WTC11 (cell line): ENCODE measurements around the gene CD300LG. TPM values are rescaled to one million over a fixed set of nuclear protein-coding genes. Genes with fewer than 3 reads are reported as not detected.

ENCODE experiments used
- ATAC-seq: fragments of 200-7000 bp; cut with Tn5 transposase; 2 replicates; pipeline ENCODE4 v1.10.0; 2021; ENCODE audit warnings: mild to moderate bottlenecking, moderate library complexity
- CTCF ChIA-PET: fragments of 300-600 bp; sonication (Branson Sonifier 250); formaldehyde crosslinking; loops from one replicate; lab custom pipeline; 2021; ENCODE audit warnings: antibody characterized with exemption; lab: Charles Lee
- POLR2A ChIA-PET: fragments of 350-600 bp; sonication (Branson Sonifier 250); formaldehyde crosslinking; loops from one replicate; lab custom pipeline; 2021; ENCODE audit warnings: antibody characterized with exemption; lab: Charles Lee
- DNase-seq: peaks from one replicate; pipeline ENCODE4 v3.0.0; 2021; ENCODE audit warnings: low spot score
- H3K27ac Mint-ChIP-seq: 2 replicates; pipeline ENCODE4 v1.8.0; 2021; ENCODE audit warnings: mixed read lengths
- H3K27me3 Mint-ChIP-seq: 2 replicates; pipeline ENCODE4 v1.8.0; 2021; ENCODE audit warnings: low read depth, mild to moderate bottlenecking, moderate library complexity, mixed read lengths
- H3K36me3 Mint-ChIP-seq: 2 replicates; pipeline ENCODE4 v1.8.0; 2021; ENCODE audit warnings: mixed read lengths
- H3K4me1 Mint-ChIP-seq: 2 replicates; pipeline ENCODE4 v1.8.0; 2022; ENCODE audit warnings: mixed read lengths
- H3K4me3 Mint-ChIP-seq: 2 replicates; pipeline ENCODE4 v1.8.0; 2021; ENCODE audit warnings: mild to moderate bottlenecking, moderate library complexity, mixed read lengths
- H3K9me3 Mint-ChIP-seq: 2 replicates; pipeline ENCODE4 v1.8.0; 2021; ENCODE audit warnings: mixed read lengths
- ATF3 ChIP-seq: sonication (generic); formaldehyde crosslinking; conservative IDR thresholded peaks from 2 replicates; pipeline ENCODE4 v1.8.1; 2022; ENCODE audit warnings: mild to moderate bottlenecking, missing genetic modification reagents
- ATF6 ChIP-seq: sonication (generic); formaldehyde crosslinking; IDR thresholded peaks from 2 replicates; pipeline ENCODE4 v1.8.1; 2023; ENCODE audit warnings: mild to moderate bottlenecking, missing genetic modification reagents
- ELF4 ChIP-seq: sonication (generic); formaldehyde crosslinking; IDR thresholded peaks from 2 replicates; pipeline ENCODE4 v1.8.1; 2022; ENCODE audit warnings: low read depth, mild to moderate bottlenecking, moderate library complexity, missing genetic modification reagents
- EMX1 ChIP-seq: fragments of 250-450 bp; sonication (Bioruptor Pico); IDR thresholded peaks from 2 replicates; pipeline ENCODE4 v1.8.0; 2021; ENCODE audit warnings: mild to moderate bottlenecking
- FOXP1 ChIP-seq: sonication (generic); formaldehyde crosslinking; IDR thresholded peaks from 2 replicates; pipeline ENCODE4 v1.8.0; 2022; ENCODE audit warnings: missing genetic modification reagents, mild to moderate bottlenecking, moderate library complexity, borderline replicate concordance
- GRHL2 ChIP-seq: fragments of 250-450 bp; sonication (Bioruptor Pico); IDR thresholded peaks from 2 replicates; pipeline ENCODE4 v1.8.0; 2022; ENCODE audit warnings: mild to moderate bottlenecking, moderate library complexity; ENCODE audit not compliant: insufficient replicate concordance, severe bottlenecking
- HMGA2 ChIP-seq: fragments of 250-450 bp; sonication (Bioruptor Pico); IDR thresholded peaks from 2 replicates; pipeline ENCODE4 v1.4.0; 2021; ENCODE audit warnings: mild to moderate bottlenecking, moderate library complexity
- IRF1 ChIP-seq: sonication (generic); formaldehyde crosslinking; IDR thresholded peaks from 2 replicates; pipeline ENCODE4 v1.8.0; 2023; ENCODE audit warnings: missing genetic modification reagents
- MAX ChIP-seq: sonication (generic); formaldehyde crosslinking; IDR thresholded peaks from 2 replicates; pipeline ENCODE4 v1.8.0; 2022; ENCODE audit warnings: mild to moderate bottlenecking, missing genetic modification reagents
- NR3C1 ChIP-seq: sonication (generic); formaldehyde crosslinking; conservative IDR thresholded peaks from 2 replicates; pipeline ENCODE4 v1.8.1; 2023; ENCODE audit warnings: low read depth, mild to moderate bottlenecking, missing genetic modification reagents
- PRDM15 ChIP-seq: sonication (generic); formaldehyde crosslinking; IDR thresholded peaks from 2 replicates; pipeline ENCODE4 v1.8.0; 2022; ENCODE audit warnings: missing genetic modification reagents
- PREB ChIP-seq: sonication (generic); formaldehyde crosslinking; IDR thresholded peaks from 2 replicates; pipeline ENCODE4 v1.8.1; 2022; ENCODE audit warnings: mild to moderate bottlenecking, missing genetic modification reagents, moderate library complexity, borderline replicate concordance
- SMAD4 ChIP-seq: sonication (generic); formaldehyde crosslinking; IDR thresholded peaks from 2 replicates; pipeline ENCODE4 v1.8.0; 2022; ENCODE audit warnings: mild to moderate bottlenecking, missing genetic modification reagents
- SP1 ChIP-seq: sonication (generic); formaldehyde crosslinking; conservative IDR thresholded peaks from 2 replicates; pipeline ENCODE4 v1.8.1; 2022; ENCODE audit warnings: missing genetic modification reagents
- TCF7 ChIP-seq: sonication (generic); formaldehyde crosslinking; IDR thresholded peaks from 2 replicates; pipeline ENCODE4 v1.8.0; 2022; ENCODE audit warnings: mild to moderate bottlenecking, low read depth, missing genetic modification reagents, moderate library complexity
- TEAD4 ChIP-seq: sonication (generic); formaldehyde crosslinking; IDR thresholded peaks from 2 replicates; pipeline ENCODE4 v1.8.0; 2022; ENCODE audit warnings: mild to moderate bottlenecking, missing genetic modification reagents
- USF2 ChIP-seq: sonication (generic); formaldehyde crosslinking; IDR thresholded peaks from 2 replicates; pipeline ENCODE4 v1.8.1; 2023; ENCODE audit warnings: mild to moderate bottlenecking, missing genetic modification reagents, moderate library complexity
- ZNF121 ChIP-seq: sonication (generic); formaldehyde crosslinking; IDR thresholded peaks from 2 replicates; pipeline ENCODE4 v1.8.0; 2023; ENCODE audit warnings: missing genetic modification reagents
- ZNF138 ChIP-seq: sonication (generic); formaldehyde crosslinking; conservative IDR thresholded peaks from 2 replicates; pipeline ENCODE4 v1.8.1; 2022; ENCODE audit warnings: mild to moderate bottlenecking, moderate library complexity, missing genetic modification reagents
- ZNF219 ChIP-seq: sonication (generic); formaldehyde crosslinking; IDR thresholded peaks from 2 replicates; pipeline ENCODE4 v1.8.0; 2023; ENCODE audit warnings: missing genetic modification reagents, mild to moderate bottlenecking, borderline replicate concordance
- ZNF232 ChIP-seq: sonication (generic); formaldehyde crosslinking; IDR thresholded peaks from 2 replicates; pipeline ENCODE4 v1.8.0; 2022; ENCODE audit warnings: mild to moderate bottlenecking, missing genetic modification reagents
- ZNF263 ChIP-seq: sonication (generic); formaldehyde crosslinking; IDR thresholded peaks from 2 replicates; pipeline ENCODE4 v1.8.1; 2022; ENCODE audit warnings: low read depth, mild to moderate bottlenecking, moderate library complexity, missing genetic modification reagents
- ZNF416 ChIP-seq: fragments of 250-450 bp; sonication (Bioruptor Pico); IDR thresholded peaks from 2 replicates; pipeline ENCODE4 v1.9.0; 2021; ENCODE audit warnings: mild to moderate bottlenecking, inconsistent platforms
- ZNF423 ChIP-seq: fragments of 250-450 bp; sonication (Bioruptor Pico); IDR thresholded peaks from 2 replicates; pipeline ENCODE4 v2.1.2; 2022; ENCODE audit warnings: mild to moderate bottlenecking, moderate library complexity
- total RNA-seq: library from RNA; stranded (reverse); gene quantifications from 3 replicates; pipeline ENCODE4 v1.2.3, GENCODE V29; 2021

The CD300LG gene
- total RNA-seq, 1 experiment from 2014 or later, result not detected

GRCh38 chr17:43832168-43832975 lies 14.6 kb upstream of the CD300LG start:
- ChIA-PET CTCF (interaction anchor here (0.9 to 7.8 kb wide), 3 partner anchors 9 to 73 kb away, joined by 3 to 45 read pairs (median 4); partner anchors contain the start of gene CD300LG), POLR2A (no interaction called here)
- H3K9me3 Mint-ChIP-seq, result peaks cover 10% of the 10 kb centered on the region
- peaks cover 36% of the 10 kb centered on the region for H3K27me3 Mint-ChIP-seq
- H3K4me1 Mint-ChIP-seq, result peaks cover 26% of the 10 kb centered on the region
- peak; percentile 40 for DNase-seq
- H3K4me3 Mint-ChIP-seq, result peak overlapping the region; percentile 81
- H3K36me3 Mint-ChIP-seq, result peaks cover 20% of the 10 kb centered on the region
- no peak overlapping the region for H3K27ac Mint-ChIP-seq
- peak; percentile 36 for ATAC-seq
- peak; percentile 28 for TF ChIP-seq MAX (CRISPR knock-in tag)
- TF ChIP-seq ELF4, result no peak

GRCh38 chr17:43832976-43833829 lies 13.8 kb upstream of the CD300LG start, which contains the start of gene MPP3:
TSS of gene MPP3 (minus strand) at chr17:43833146. CDS start at chr17:43831906, 1,240 bp downstream.
- H3K36me3 Mint-ChIP-seq, result peaks cover 17% of the 10 kb centered on the region
- peaks cover 36% of the 10 kb centered on the region for H3K27me3 Mint-ChIP-seq
- H3K9me3 Mint-ChIP-seq, result peaks cover 10% of the 10 kb centered on the region
- H3K27ac Mint-ChIP-seq, result no peak within 1 kb of the TSS; the same call in 1 of the 2 replicates
- POLR2A ChIA-PET, result no interaction called here
- CTCF ChIA-PET, result interaction anchor here (7.8 kb wide), 1 partner anchor 13 kb away, joined by 45 read pairs; the partner anchor contains the start of gene CD300LG
- ATAC-seq (peak; percentile 82), DNase-seq (peak; percentile 53)
- H3K4me3 Mint-ChIP-seq, result peak within 1 kb of the TSS; percentile 86
- peaks cover 26% of the 10 kb centered on the region for H3K4me1 Mint-ChIP-seq
- TF ChIP-seq USF2 (CRISPR knock-in tag) (no peak), ZNF416 (no peak), PREB (CRISPR knock-in tag) (no peak), ZNF232 (CRISPR knock-in tag) (peak; percentile 42; the same call in 1 of the 2 replicates), HMGA2 (CRISPR knock-in tag) (no peak), TEAD4 (CRISPR knock-in tag) (no peak), ATF6 (CRISPR knock-in tag) (no peak), NR3C1 (CRISPR knock-in tag) (no peak), ZNF138 (no peak), PRDM15 (CRISPR knock-in tag) (no peak), FOXP1 (no peak; the same call in 1 of the 2 replicates), EMX1 (CRISPR knock-in tag) (no peak), ATF3 (no peak), IRF1 (no peak), GRHL2 (CRISPR knock-in tag) (no peak), TCF7 (CRISPR knock-in tag) (no peak), ZNF423 (CRISPR knock-in tag) (no peak), ZNF121 (no peak), SMAD4 (CRISPR knock-in tag) (no peak), SP1 (peak; percentile 68), ZNF263 (CRISPR knock-in tag) (peak; percentile 77), ZNF219 (CRISPR knock-in tag) (no peak)
